Forelimb muscle (tissue), 1 donor: ENCODE results near the gene UGT1A1. TPM values are rescaled to one million over a fixed set of nuclear protein-coding genes. Genes with fewer than 3 reads are reported as not detected.

Experiments
- DNase-seq: peaks from one replicate; pipeline ENCODE4 v3.0.0-alpha.2; 2013; ENCODE audit warnings: low read depth
- polyA plus RNA-seq: library from polyadenylated mRNA; unstranded; fragments of 120-200 nt; gene quantifications from one replicate; pipeline ENCODE4 v1.2.1, GENCODE V29; 2013; ENCODE audit not compliant: insufficient read length

UGT1A1 gene
- polyA plus RNA-seq, 1 donor: 0.08 TPM

GRCh38 chr2:233796254-233796653 is 36.2 kb downstream of the UGT1A1 start:
- DNase-seq: no peak

GRCh38 chr2:233798335-233799086 is 38.4 kb downstream of the UGT1A1 start:
- DNase-seq: no peak

GRCh38 chr2:233799087-233799665 is 39.1 kb downstream of the UGT1A1 start:
- DNase-seq: no peak

DNA sequence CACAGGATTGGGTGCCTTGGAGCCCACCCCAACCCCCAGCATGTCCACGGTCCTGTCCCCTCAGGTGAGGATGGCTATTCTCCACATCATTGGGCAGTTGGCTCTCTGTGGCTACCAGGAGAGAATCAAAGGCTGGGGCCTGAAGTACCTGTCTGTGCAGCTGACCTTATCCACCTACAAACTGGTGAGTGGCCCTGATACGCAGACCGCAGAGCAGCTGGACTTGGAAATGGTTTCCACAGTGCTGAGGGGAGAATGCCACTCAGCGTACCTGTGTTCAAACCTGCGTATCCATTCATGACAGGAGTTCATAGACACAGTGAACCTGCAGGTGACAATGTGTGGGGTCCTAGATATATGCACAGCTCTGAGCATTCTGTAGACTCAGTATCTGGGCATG is 39.6 kb downstream of the UGT1A1 start:
- no peak for DNase-seq

DNA sequence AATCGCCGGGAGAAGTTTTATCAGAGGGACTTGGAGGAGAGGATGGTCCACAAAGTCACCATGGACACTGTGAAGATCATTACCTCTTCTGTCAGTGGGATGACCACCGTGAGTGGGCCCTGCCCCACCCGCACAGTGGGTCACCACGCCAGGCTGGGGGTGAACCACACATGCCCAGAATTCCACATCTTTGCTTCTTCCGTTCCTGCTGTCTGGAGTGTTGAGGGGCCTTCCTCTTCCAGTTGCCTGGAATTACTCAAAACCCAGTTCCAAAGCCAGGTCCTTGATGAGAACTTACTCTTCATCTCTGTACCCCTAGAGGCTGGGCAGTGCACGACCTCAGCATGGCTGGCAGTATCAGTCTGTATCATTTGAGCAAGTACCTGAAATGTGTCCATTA is 40.1 kb downstream of the UGT1A1 start:
- no peak for DNase-seq

DNA sequence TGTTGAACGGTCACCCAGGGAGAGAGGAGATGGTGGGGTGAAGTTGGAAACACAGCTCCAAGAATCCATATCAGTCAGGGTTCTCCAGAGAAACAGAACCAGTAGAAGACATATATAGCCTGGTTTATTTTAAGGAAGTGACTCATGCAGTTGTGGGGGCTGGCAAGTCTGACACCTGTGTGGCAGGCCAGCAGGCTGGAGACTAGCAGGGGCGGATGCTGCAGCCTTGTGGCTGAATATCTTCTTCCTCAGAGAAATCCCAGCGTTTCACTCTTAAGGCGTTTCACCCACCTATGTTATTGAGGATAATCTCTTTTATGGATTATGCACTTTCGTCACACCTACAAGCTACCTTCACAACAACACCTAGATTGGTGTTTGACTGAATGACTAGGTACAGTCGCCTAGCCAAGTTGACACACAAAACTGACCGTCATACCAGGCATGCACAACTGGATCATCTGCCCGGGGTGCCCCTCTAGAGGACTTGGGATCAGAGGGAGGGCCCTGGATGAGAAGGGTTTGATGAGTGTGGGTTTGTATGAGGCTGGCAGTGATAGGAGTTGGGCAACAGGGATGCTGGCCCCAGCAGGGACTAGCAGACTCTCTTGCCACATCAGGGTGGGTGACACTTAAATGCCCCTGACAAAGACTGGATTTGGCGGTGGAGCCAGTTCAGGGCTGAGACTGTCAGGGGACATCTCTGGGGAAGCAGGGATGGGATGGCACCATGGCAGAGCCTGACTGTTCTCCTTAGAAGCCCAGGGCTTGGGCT is 41.5 kb downstream of the UGT1A1 start:
- DNase-seq: no peak

DNA sequence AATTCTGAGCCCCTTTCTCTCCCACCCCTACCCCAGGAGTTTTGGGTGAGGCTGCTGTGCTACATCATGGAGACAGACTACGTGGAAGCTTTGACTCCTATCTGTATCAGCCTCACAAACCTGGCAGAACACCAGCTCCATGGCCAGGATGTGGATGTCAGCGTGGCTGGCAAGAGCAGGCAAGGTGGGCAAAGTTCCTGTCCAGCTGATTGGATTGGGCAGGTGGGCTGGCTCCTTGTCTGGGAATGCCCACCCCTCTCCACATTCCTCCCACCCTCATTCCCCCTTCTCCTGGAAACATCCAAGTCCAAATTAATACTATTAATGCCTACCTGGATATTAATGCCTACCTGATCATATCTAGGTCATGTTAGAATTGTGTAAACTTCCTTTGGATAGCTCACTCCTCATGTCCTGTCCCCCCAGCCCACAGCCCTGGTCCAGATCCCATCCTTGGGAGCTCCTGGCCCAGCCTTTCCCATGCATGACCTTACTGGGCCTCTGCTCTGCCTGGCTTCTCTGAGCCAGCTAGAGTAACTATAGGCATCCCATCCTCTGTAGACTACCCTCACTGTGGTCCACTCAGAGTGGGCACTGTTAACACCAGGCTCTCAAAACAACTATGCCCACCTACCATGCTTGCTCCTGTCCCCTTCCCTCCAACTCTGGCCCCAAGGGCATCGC is 42.2 kb downstream of the UGT1A1 start:
- no peak for DNase-seq

DNA sequence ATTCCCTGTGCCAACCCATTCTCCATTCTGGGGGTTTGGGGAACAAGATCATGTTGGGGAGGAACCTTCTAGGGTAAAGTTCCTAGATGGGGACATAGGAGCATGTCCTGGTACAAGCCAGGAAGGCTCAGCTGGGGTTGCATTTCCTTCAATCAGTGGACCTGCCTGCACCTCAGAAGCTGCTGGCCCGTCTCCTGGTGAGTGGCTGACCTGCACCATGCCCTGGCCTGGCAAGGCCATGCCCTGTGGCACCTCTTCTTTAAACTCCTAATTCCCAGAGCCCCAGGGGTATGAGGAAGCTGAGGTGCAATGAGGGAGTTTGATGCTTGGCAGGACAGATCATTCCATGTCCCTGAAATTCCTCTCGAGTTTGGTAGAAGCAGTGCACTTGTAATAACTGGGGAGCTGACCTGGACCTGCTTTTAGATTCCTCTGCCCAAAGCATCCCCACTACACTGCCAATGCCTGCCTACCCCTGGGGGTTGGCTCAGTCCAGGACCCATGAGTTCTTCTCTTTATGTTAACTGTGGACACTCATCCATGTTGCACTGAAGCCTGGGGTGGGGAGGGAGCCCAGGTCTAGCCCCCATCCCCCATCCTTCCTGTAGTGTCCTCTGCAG is 43.3 kb downstream of the UGT1A1 start:
- no peak for DNase-seq

- no peak for DNase-seq
Measured at GRCh38 chr2:233803994-233804393, 43.9 kb downstream of the UGT1A1 start.

GRCh38 chr2:233807215-233807865 is 47.3 kb downstream of the UGT1A1 start:
- no peak for DNase-seq

- DNase-seq: no peak
Measured at GRCh38 chr2:233807966-233808935, 48.2 kb downstream of the UGT1A1 start.

DNA sequence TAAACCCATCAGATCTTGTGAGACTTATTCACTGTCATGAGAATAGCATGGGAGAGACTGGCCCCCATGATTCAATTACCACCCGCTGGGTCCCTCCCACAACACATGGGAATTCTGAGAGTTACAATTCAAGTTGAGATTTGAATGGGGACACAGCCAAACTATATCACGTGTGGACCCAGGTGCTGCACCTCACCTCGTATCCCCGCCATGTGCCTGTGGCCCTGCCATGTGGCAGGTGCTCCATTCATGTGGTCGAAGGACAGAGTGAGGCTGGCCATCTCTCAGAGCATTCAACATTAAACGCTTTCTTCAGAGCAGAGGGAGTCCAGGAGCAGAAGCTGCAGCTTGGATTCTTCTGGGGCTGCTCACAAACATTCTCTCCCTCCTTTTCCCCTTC is 50.3 kb downstream of the UGT1A1 start:
- no peak for DNase-seq

- DNase-seq: no peak
Measured at GRCh38 chr2:233811087-233811486, 51.0 kb downstream of the UGT1A1 start.

DNA sequence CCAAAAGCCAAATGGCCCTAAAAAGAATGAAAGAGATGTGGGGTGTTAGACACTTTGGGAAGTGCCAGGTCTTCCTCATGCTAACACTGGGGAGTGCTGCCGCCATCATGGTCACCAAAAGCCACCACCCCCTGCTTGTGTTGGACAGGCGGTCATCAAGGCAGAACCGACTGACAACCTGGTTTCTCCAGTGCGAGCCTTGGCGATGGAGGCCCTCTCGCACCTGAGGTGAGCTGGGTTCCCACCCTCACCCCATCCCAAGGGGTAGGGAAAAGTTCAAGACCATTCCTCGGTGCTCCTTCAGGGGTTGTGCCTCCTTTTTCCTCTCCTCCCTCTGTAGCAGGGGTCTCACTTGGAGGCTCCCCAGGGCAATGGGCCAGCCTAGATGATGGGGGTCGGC is 51.7 kb downstream of the UGT1A1 start:
- no peak for DNase-seq

DNA sequence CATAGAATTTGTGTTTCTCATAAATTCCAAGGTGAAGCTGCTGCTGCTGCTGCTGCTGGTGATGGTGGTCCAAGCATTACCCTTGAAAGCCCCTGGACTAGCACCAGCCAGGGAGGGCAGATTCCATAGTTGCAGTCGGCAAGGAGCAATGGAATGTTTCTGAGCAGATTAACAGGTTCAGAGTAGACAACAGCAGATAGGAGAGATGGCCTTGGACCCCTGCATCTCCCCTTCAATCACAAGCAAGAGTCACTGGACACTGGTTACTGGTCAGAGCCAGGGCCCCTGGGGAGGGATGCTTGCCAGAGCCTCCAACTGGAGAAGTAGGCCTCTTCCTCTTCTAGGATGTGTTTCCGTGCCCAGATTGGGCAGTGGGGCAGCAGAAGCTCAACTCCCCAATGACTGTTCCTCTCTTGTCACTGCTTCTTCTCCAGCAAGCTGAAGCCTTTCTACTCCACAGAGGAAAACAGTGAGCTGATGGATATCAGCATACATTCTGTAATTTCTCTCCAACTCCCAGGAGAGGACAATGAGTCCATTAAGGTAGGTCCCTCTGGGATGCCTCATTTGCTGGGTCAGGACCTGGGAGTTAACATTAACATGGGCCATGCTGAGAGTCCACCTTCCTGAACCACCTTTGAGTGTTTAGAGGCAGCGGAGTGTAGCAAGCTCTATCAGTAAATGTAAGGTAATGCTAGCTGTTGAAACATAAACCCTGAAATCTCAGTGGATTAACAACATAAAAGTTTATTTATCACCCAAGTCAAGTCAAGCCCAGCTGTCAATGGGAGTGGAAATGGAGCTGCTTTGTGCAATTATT is 53.4 kb downstream of the UGT1A1 start:
- DNase-seq: no peak

GRCh38 chr2:233814056-233814835 is 54.2 kb downstream of the UGT1A1 start:
- DNase-seq: no peak

DNA sequence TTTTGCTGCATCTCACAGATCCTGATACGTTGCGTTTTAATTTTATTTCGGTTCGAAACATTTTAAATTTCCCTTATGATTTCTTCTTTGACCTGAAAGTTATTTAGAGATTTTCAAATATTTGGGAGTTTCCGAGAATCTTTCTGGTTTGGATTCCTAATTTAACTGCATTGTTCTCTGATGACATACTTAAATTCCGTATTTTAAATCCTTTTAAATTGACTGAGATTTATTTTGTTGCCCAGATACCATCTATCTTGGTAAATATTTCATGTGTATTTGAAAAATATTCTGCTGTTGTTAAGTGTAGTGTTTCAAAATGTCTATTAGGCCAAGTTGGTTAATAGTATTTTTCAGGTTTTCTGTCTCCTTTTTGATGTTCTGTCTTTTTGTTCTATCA is 55.8 kb downstream of the UGT1A1 start:
- no peak for DNase-seq

DNA sequence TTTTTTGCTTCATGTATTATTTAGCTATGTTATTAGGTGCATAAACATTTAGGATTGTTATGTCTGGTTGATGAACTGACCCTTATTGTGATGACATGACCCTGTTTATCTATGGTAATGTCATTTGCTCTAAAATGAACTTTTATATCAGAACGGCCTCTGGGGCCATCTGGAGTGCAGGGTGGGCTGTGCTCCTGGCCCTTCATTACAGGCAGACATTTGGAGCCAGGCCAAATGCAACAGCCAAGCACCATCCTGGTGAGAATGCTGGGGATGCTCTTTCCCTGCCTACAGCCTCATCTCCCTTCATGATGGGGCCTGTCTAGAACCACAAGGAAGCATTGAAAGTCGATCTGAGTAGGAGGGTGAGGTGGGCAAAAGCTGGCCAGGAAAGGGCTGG is 56.3 kb downstream of the UGT1A1 start:
- DNase-seq: no peak
